ENCODE results near the gene UBA1. TPM values are rescaled to one million over a fixed set of nuclear protein-coding genes. Genes with fewer than 3 reads are reported as not detected.

The UBA1 gene
- 189 TPM for total RNA-seq
- long read RNA-seq, transcript UBA1-201 (26 exons, 3,559 nt): major isoform, 50 of 173 reads
- long read RNA-seq, transcript UBA1-203 (26 exons, 3,466 nt): minor isoform, 13 of 173 reads
- long read RNA-seq, partial matches to known transcripts: 90 of 173 reads
- long read RNA-seq, other reads (novel, unspliced or antisense): 19 of 173 reads

DNA sequence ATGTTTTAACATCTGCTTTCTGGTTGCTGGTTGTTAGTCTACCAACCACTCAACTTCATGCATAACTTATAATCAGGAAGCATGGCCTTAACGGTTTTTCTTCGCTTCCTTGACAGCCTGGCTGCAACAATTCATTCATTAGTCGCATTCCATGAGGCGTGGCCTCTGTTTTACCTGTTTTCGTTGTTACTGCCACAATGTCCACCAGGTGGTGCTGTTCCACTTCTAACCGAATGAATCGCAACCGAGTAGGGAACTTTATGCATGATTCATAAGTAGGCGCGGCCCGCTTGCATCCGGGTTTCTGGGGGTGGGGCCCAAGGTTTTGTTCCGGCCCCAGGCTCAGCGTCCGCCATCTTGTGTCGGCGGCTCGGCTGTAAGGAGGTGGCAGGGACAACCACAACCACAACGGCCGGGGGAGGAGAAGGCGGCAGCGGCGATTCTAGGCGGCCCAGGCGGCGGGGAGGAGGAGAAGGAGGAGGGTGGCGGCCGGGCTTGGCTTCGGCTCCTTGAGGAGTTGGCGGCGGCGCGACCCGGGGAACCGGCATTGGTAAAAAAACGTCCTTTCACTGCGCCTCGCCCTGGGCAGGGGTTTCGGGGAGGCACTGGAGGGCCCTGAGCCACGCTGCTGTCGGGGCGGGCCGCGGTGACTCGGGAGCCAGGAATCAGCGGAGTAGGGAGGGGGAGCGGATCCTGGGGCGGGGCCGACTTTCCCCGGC is at the start of gene UBA1:
UBA1 (plus strand) TSS at position 355 of the 719 bp plus-strand sequence. CDS start 4,974 bp downstream, outside the sequence.
- peak; percentile 99 for DNase-seq (ENCODE audit: low spot score)

DNA sequence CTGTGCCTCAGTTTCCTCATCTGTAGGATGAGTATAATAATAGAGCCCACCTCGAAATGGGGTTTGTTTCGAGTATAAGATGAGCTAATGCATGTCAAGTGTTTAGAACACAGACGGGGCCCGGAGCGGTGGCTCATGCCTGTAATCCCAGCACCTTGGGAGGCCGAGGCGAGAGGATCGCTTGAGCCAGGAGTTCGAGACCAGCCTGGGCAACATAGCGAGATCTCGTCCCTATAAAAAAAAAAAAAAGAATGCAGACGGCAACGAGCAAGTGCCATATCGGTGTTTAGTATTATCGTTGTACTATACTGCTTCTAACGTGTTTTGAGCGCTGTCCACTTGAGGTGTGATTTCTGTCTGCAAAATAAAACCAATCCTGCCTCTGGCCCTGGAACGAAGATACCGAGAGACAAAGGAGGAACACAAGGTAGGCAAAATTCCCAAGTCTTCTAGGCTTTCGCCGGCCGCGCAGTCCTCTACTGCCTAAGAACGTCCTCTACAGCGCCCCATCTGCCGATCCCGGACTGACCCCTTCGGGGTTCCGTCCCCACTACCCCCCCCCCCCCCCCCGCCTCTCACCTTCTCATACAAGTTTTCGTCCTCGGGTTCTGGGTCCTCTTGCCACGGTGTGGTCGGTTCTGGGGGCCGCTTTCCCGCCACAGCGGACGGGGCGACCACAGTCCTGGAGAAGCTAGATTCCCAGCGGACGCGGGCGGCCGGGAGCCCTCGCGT is 49.6 kb upstream of the UBA1 start:
- DNase-seq (ENCODE audit: low spot score): peak; percentile 80

DNA sequence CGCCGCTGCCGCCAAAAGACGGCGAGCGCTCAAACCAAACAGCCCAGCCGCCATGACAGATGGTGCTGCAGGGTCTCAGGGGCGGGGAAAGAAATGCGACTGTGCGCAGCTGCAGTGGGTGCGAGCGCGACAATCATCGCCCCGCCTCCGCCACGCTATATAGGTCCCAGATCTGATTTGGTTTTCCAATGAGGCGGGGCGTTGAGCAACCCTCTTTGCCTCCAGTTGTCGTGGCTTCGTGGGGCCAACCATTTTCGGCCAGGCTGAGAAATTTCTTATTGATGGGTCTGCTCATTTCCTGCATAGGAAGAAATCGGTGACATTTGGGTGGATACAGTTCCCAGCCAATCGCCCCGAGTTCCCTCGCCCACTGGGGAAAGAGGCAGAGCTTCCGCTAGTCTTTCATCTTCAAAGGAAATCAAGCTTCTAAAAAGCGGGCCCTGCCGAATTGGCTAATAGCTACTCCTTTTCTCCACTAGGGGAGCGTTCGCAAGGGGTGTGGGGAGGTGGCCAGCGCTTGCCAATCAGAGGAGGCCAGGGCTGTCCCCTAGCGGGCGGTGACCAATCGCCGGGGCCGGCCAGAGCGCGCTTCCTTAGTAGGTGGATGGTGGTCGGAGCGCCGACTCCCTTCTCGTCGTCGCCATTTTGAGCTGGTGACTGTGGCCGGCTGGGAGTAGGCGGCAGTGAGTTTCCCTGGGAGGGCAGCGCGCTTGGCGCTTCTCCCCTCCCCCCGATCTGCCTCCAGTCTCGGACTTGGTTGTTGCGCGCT is 48.8 kb upstream of the UBA1 start, which contains the start of the genes NDUFB11 and RBM10:
NDUFB11 (minus strand) TSS at position 77 of the 769 bp plus-strand sequence; CDS start at position 54, 23 bp downstream.
RBM10 (plus strand) TSS at position 596 of the 769 bp plus-strand sequence. CDS start 2,261 bp downstream, outside the sequence.
- DNase-seq (ENCODE audit: low spot score): peak; percentile 95

DNA sequence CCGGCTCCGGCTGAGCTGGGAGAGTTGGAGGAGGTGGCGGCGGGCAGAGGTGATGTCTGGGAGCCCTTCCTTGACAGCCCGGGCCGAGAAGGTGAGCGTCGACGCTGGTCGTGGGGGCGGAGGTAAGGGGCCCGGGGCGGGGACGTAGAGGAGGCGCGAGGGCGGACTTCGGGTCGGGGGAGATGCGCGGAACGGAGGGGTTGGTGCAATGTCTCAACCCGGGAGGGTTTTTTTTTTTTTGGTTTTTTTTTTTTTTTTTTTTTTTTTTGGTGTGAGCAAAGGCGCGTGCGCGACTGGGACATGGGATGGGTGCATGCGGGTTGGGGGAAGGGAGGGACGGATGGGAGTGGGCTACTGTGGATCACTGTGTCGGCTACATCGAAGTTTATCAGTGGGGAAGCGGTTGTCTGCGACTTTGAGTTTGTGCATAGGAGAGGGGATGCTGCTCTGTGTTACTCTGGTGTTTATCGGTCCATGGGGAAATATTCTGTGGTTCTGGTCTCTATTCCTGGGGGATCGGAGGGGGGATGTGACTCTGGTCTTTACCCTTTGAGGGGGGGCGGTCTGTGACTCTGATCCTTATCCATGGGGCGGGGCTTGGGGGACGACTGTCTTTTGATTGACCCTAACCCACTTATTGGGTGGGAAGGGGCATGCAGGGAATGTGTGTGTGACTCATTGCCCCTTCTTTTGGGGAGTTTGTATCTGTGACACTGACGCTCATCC is 48.1 kb upstream of the UBA1 start:
- DNase-seq (ENCODE audit: low spot score): peak; percentile 81

DNA sequence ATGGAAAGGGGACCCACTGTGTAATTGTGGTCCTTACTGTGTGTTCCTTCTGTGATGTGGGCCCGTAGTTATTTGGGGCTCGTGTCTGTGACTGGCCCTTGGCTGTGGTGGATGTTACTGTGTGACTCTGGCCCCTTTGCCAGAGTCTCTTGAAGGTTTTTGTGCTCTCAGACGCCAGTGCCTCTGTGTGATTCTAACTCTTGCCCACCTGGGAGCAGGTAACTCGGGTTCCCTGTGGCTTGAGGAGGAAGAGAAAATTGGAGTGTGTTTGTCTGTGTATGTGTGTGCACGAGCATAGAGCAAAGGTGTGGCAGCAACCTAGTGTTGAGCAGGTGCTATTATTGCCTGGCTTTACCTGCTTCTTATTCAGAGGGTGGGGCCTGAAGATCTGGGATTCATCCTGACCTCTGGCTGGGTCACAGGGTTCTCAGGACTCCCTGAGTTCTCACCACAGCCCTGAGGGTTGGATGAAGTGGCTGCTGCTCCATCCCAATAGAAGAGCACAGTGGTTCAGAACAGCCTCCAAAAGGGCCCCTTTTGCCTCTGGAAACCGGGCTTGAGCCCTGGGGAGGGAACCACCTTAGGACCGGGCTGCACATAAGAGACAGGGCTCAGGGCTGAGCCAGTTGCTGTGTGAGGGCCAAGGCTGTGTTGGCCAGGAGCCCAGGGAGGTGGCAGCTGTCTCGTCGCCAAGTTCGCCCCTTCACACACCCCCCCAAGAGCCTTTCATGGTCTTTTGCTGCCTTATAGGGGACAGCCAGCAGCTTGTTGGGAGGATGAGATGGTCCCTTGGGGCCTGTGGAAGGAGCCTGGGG is 47.3 kb upstream of the UBA1 start:
- DNase-seq (ENCODE audit: low spot score): peak; percentile 79

DNA sequence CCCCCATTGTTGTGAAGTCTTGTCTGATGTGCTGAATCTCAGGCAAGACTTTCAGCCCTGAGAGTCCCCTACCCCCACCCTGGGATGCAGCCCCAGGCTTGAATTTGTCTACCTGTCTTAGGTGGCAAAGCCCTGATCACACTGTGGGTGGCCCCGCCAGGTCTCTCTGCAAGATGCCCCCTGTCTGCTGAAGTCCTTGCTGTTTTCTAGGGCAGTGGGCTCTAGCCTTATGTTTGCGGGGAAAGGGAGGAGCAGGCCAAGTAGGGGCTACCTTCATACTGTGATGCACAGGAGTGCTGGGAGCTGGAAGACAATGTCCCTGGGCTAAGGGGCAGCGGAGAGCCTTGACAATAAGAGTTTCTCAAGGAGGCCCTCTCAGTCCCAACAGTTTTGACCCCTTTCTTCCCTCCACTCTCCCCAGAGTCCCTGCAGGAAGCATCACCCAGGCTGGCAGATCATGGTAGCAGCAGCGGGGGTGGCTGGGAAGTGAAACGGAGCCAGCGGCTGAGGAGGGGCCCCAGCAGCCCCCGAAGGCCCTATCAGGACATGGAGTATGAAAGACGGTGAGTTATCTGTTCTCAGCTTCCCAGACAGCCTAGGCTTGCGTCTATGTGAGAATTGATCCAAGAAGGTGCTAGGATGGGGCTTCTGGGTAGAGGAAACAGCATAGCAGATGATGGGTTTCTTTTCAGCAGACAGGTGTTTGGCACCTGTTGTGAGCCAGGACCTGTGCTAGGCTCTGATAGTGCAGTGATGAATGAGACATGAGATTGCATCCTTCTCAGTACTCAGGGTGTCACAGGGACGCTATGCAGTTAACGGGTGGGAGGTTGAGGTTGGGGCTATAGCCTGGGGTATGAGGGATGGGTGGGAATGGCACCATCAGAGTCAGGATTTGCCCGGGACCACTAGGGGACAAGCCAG is 46.4 kb upstream of the UBA1 start:
- DNase-seq (ENCODE audit: low spot score): peak; percentile 82

DNA sequence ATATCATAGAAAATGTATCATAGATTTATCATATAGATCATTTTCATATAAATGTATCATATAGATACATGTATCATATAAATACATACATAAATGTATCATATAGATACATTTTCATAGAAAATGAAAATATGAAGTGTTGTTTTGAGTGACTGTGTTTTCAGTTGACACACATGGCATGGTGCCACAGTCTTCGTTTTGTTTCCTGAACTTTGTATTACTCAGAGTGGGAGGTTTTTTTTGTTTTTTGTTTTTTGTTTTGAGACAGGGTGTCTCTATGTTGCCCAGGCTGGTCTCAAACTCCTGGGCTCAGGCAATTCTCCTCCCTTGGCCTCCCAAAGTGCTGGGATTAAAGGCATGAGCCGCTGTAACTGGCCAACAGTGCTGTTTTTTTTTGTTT is 44.7 kb upstream of the UBA1 start:
- DNase-seq (ENCODE audit: low spot score): no peak

DNA sequence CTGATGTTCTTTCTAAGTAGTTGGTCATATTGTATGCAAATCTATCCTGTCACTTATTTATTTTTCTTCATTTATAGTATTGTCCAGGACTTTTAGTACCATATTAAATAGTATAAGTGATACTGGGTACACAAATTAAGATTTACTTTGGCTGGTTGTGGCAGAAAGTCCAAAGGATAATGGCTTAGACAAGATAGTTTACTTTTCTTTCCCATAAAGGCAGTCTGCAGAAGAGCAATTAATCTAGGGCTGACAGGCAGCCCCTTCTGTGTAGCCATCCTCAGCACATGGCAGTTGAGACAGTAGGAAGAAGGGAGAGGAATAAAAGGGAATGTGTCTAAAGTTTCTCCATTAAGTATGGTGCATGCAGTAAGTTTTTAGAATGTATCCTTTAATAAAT is 42.2 kb upstream of the UBA1 start:
- no peak for DNase-seq (ENCODE audit: low spot score)

DNA sequence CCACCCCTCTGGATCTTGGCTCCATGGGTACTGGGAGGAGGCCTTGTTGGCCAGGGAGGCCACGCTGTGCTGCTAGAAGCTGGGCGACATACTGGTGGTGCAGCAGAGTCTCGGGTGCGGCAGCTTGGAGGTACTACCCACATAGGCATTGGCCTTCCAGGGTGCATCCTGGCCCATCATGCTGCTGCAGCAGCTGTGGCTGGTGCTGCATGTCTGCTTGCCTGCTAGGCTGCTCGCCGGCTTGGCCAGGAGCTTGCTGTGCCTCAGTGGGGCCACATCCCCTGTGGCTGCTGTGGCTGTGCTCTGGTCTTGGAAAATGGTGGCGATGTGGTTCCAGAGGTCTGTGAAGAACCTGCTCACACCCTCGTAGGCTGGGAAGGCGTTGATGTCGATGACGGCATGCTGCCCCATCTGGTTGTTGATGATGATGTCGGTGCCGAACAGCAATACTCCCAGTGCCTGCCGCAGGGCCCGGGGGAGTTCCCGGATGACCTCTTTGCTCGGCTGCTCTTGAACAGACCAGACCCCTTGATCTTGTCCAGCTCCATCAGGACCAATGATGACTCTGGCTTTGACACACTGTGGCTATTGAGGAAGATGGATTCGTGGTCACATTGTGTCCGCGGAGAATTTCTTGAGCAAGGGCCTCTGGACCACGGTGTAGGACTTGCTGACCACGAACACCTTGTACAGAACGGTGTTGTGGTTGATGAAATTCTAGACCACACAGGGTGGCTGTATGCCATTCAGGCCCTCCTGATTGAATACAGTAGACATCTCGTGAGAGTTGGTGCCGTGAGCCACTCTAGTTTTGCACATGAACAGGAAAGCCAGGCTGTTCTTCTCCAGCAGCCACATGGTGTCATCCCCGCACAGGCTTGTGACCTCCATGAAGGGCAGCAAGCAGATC is 36.8 kb upstream of the UBA1 start:
- DNase-seq (ENCODE audit: low spot score): peak; percentile 69

DNA sequence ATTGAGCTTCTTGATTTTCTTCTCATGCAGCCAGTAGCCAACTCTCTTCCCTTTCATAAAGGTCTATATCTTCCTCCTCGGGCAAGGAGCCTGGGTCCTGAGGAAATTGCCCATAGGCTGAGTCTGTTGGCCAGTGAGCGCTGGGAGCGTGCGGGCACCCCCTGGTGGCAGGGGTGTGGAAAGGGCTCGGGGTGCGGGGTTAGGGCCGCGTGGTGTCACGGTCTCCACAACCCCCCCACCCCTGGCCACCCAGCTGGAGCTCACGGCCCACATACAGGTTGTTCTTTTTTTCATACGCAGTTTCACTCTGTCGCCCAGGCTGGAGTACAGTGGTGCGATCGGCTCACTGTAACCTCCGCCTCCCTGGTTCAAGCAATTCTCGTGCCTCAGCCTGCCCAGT is 35.5 kb upstream of the UBA1 start:
- peak; percentile 86 for DNase-seq (ENCODE audit: low spot score)

DNA sequence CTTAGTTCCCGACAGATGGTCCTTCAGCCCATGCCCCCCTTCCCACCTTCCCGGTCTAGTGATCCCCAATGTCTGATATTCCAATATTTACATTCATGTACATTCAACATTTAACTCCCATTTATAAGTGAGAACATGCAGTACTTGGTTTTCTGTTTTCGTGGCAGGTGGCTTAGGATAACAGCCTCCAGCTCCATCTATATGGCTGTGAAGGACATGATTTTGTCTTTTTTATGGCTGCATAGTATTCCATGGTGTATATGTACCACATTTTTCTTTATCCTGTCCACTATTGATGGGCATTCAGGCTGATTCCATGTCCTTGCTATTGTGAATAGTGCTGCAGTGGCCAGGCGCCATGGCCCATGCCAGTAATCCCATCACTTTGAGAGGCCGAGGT is 34.8 kb upstream of the UBA1 start:
- DNase-seq (ENCODE audit: low spot score): peak; percentile 2

DNA sequence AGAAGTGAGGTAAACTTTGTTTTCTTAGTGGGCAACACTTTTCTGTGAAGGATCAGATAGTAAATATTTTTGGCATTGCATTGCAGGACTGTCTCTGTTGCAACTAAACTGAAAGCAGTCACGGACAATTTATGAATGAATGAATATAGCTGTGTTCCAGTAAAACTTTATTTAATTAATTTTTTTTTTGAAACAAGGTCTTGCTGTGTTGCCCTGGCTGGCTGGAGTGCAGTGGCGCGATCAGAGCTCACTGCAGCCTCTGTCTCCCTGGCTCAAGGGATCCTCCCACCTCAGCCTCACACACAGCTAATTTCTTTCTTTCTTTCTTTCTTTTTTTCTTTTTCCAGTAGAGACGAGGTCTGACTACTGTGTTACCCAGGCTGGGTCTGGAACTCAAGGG is 32.8 kb upstream of the UBA1 start:
- DNase-seq (ENCODE audit: low spot score): peak; percentile 8

DNA sequence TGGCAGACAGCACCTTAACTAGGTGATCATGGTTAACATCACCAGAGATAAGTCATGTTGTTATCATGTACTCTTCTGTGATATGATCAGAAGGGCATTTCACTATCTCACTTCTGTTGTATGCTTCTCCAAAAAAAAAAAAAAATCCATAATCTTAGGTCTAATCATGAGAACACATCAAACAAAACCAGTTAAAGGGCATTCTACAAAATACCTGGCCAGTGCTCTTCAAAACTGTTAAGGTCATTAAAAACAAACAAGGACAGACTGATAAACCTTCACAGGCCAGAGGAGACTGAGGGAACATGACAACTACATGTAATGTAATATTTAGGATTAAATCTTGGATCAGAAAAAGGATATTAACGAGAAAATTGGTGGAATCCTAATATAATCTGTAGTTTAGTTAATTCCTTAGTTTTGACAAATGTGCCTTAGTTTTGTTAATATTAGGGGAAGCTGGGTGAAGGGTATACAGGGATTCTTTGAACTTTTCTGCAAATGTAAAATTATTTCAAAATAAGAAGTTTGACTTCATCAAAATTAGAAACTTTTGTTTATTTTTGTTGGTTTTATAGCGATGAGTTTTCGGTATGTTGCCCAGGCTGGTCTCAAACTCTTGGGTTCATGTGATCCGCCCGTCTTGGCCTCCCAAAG is 30.6 kb upstream of the UBA1 start:
- DNase-seq (ENCODE audit: low spot score): no peak

DNA sequence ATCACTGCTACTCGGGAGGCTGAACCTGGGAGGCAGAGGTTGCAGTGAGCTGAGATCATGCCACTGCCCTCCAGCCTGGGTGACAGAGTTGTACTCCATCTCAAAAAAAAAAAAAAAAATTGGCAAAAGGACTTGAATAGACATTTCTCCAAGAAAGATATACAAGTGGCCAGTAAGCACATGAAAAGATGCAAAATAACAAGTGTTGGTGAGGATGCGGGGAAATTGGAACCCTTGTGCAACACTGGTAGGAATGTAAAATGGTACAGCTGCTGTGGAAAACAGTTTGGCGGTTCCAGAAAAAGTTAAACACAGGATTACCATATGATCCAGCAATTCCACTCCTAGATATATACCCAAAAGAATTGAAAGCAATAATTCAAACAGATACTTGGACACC is 29.2 kb upstream of the UBA1 start:
- peak; percentile 16 for DNase-seq (ENCODE audit: low spot score)

DNA sequence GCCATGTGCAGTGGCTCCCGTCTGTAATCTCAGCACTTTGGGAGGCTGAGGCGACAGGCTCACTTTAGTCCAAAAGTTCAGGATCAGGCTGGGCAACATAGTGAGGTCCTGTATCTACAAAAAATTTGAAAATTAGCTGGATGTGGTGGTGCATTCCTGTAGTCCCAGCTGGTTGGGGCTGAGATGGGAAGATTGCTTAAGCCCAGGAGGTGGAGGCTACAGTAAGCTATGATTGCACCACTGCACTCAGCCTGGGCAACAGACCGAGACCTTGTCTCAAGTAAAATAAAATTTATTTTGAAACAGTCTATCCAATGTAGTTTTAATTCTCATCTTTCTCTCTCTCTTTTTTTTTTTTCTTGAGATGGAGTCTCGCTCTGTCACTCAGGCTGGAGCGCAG is 27.5 kb upstream of the UBA1 start:
- DNase-seq (ENCODE audit: low spot score): peak; percentile 8

DNA sequence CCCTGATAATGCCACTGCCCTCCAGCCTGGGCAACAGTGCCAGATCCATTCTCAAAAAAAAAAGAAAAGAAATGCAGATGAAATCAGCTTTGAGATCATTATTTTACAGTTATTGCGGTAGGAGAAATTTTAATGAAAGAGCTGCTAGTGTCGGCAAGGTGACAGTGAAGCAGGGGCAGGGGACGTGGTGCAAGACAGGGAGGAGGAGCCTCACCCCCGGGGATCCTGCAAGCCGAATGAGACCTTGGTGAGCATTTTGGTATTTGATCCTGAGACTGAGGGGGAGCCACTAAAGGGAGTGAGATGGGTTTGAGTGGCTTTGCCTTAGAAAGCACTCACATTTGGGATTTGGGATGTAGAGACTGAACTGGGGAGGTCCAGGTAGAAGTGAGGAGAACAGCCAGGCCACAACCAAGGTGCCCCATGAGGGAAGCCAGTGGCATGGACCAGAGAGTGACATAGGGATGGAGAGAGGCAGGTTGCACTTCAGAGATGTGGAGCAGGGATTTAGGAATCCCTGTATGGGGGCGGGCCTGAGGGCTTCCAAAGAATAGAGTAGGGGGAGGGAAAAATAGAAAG is 25.0 kb upstream of the UBA1 start:
- DNase-seq (ENCODE audit: low spot score): peak; percentile 41

DNA sequence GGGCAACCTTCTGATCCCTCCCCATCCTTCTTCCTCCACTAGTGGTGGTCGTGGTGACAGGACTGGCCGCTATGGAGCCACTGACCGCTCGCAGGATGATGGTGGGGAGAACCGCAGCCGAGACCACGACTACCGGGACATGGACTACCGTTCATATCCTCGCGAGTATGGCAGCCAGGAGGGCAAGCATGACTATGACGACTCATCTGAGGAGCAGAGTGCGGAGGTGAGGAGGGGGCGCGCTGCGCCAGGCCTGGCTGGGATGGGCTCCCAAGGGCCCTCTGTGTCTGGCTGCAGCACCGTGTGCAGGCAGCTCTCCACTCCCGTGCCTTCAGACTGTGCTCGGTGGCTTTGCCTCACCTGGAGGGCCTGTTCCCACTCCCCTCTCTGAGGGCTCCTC is 24.4 kb upstream of the UBA1 start:
- DNase-seq (ENCODE audit: low spot score): peak; percentile 74
